NCI-H1048 (cell line): ENCODE measurements around the gene SMAD3.
A peak's percentile ranks its signal among the peaks of the same experiment; 100 is the strongest.

ENCODE experiments used
- DNase-seq: peaks from one replicate; lab custom pipeline; 2025; lab: John Stamatoyannopoulos, UW

Gene SMAD3

GRCh38 chr15:67082007-67082536 lies 16.7 kb downstream of the SMAD3 start:
- DNase-seq: no peak

GRCh38 chr15:67083135-67083762 lies 17.8 kb downstream of the SMAD3 start:
- DNase-seq: no peak

DNA sequence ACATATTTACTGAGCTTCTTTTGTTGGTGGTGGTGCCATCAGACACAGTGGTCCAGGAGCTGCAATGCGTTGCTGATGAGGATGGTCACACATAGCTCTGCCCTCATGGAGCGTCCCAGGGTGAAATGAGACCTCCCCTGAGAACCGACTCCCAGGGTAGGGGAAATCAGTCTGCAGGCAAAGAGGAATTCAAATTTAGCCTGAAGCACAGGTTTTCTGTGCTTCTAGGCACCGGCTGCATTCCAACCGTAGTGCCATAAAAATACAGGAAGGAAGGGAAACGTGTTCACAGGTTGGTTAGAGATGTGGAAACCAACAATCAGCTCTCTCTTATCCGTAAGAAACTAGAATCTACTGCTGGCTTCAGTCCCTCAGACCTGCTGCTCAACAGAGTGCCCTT lies 19.2 kb downstream of the SMAD3 start:
- no peak for DNase-seq

- DNase-seq: no peak
These were observed 19.9 kb downstream of the SMAD3 start for GRCh38 chr15:67085237-67085817.

- DNase-seq: no peak
These were observed 20.6 kb downstream of the SMAD3 start for GRCh38 chr15:67085818-67086636.

DNA sequence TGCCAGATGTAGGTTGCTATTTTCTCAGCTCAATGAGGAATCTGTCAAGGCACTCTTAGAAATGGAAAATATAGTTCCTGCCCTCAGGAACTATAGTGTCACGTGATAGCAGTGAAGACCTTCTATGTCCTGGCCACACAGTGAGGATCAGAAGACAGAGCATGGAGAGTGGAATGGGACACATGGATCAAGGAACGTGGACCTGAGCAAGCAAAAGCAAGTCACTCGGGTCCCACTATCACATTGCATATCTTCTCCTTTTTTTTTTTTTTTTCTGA lies 21.2 kb downstream of the SMAD3 start:
- no peak for DNase-seq

DNA sequence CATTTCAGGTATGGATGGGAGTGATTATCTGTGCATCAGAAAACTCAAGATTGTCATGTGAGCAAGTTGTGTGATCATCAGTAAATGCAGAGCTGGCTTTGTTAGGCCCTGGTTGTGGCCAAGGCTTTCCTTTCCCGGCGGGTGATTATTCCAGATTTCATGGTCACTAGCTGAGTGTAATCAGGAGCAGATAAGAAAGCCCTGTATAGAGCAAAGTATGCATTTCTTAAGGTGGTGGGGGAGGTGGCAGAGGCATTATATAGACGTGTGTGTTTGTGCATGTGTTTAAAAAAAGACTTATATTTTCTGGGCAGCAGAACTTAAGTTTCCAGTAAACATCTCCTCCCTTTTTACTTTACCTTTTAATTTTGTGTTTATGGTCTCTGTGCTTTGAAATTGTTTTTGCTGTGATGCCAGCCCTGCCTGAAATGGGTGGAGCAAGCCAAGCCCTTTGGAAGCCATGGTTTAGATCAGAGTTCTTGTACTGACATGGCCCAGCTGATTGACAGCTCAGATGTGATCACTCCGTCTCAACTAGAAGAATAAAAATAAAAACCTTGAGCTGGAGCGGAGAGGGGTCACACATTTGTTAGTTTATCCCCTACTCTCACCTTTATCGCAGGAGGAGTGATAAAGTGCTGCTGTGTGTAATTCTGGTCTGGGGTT lies 22.2 kb downstream of the SMAD3 start:
- DNase-seq: no peak

GRCh38 chr15:67089217-67090193 lies 24.1 kb downstream of the SMAD3 start:
- DNase-seq: no peak

GRCh38 chr15:67090297-67091070 lies 25.1 kb downstream of the SMAD3 start:
- no peak for DNase-seq

- DNase-seq: peak; percentile 11
These were observed 25.9 kb downstream of the SMAD3 start for GRCh38 chr15:67091071-67091979.

- DNase-seq: no peak
These were observed 26.7 kb downstream of the SMAD3 start for GRCh38 chr15:67091980-67092677.

DNA sequence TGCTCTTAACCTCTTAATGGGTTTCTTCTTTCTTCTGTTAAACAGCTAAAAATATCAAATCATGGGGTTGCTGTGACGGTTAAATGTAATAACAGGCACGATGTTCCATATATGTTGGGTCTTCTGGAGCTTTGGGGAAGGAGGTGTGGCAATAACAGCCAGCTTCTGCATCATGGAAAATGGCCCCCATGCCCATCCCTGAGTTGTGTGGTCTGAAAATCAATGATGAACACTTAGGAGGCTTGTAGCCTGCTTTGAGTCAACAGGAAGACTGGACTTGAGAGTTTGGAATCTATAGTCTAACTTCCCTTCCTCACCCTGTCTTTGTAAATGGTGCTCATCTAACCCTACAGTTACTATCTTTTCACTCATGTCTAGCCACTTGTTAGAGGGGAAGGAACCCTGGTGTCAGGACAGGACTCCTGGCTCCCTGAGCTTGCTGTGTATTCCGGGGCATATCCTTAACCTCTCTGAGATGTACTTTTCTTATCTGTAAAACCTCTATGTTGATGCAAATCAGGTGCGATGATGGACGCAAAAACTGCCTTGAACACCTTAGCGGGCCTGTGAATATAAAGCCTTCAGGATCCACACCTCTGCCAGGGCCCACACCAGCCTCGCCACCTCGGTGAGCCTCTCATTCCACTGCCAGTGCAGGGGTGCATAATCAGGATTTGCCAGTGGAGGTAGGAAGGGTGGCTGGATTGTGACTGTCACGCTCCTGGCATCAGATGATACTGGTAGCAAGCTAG lies 27.5 kb downstream of the SMAD3 start:
- DNase-seq: no peak

GRCh38 chr15:67093504-67093862 lies 28.1 kb downstream of the SMAD3 start:
- no peak for DNase-seq

- no peak for DNase-seq
These were observed 28.8 kb downstream of the SMAD3 start for GRCh38 chr15:67094001-67094826.

- no peak for DNase-seq
These were observed 30.5 kb downstream of the SMAD3 start for GRCh38 chr15:67095912-67096311.

DNA sequence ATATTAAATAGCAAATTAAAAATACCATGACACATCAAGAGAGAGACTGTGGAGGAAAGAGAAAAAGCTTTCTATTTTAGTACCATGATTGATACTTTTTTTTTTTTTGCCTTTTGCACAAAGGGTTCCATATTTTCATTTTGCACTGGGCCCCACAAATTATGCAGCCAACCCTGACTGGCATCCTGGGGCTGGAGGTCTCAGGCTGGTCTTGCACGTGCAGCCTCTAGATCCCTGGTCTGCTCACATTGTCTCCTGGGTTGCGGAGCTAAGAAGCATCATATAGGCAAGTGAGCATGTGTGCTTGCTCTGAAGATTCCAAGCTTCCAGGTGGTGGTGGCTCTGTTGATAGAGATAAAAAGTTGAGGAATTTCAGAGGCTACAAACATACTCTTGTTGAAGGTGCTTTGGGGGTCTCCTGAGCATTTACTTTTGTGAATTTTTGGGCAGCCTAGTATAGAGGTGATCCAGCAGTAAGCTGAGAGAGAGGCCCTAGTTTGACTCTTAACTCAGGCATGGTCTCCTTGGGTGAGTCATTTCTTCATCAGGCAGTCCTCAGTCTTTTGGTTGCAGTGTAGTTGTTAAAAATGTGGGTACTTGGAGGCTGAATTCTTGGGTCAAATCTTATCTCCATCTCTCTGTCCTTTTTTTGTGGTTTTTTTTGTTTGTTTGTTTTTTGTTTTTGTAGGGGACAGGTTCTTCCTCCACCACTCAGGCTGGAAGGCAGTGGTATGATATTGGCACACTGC lies 31.3 kb downstream of the SMAD3 start:
- no peak for DNase-seq

GRCh38 chr15:67097424-67097823 lies 32.0 kb downstream of the SMAD3 start:
- no peak for DNase-seq
